GM18868 (cell line): ENCODE data around the gene ITGB8.

Experiments used
- ATAC-seq: cut with Tn5 transposase; IDR thresholded peaks from one replicate; pipeline ENCODE4 v1.9.1; 2021; ENCODE audit warnings: mild to moderate bottlenecking, moderate library complexity; ENCODE audit not compliant: unreplicated experiment

The ITGB8 gene

GRCh38 chr7:20331910-20332813 is 1.5 kb downstream of the ITGB8 start:
- no peak for ATAC-seq

GRCh38 chr7:20338285-20338684 is 7.6 kb downstream of the ITGB8 start:
- ATAC-seq = no peak

- no peak for ATAC-seq
Observed at GRCh38 chr7:20340839-20341238, 10.1 kb downstream of the ITGB8 start.

GRCh38 chr7:20343205-20343604 is 12.5 kb downstream of the ITGB8 start:
- no peak for ATAC-seq

GRCh38 chr7:20343941-20344340 is 13.2 kb downstream of the ITGB8 start:
- ATAC-seq = no peak

- ATAC-seq = no peak
Observed at GRCh38 chr7:20344396-20344795, 13.7 kb downstream of the ITGB8 start.

GRCh38 chr7:20346577-20346976 is 15.9 kb downstream of the ITGB8 start:
- no peak for ATAC-seq

GRCh38 chr7:20347680-20348079 is 17.0 kb downstream of the ITGB8 start:
- no peak for ATAC-seq

- no peak for ATAC-seq
Observed at GRCh38 chr7:20348125-20348807, 17.6 kb downstream of the ITGB8 start.

GRCh38 chr7:20350518-20350951 is 19.8 kb downstream of the ITGB8 start:
- no peak for ATAC-seq

- no peak for ATAC-seq
Observed at GRCh38 chr7:20350996-20351692, 20.4 kb downstream of the ITGB8 start.

GRCh38 chr7:20351901-20352300 is 21.2 kb downstream of the ITGB8 start:
- no peak for ATAC-seq

- ATAC-seq = no peak
Observed at GRCh38 chr7:20352573-20353306, 22.0 kb downstream of the ITGB8 start.

GRCh38 chr7:20354610-20355528 is 24.2 kb downstream of the ITGB8 start:
- no peak for ATAC-seq

GRCh38 chr7:20358106-20358505 is 27.4 kb downstream of the ITGB8 start:
- ATAC-seq = no peak

GRCh38 chr7:20358762-20359282 is 28.1 kb downstream of the ITGB8 start:
- ATAC-seq = no peak

GRCh38 chr7:20359341-20359963 is 28.8 kb downstream of the ITGB8 start:
- no peak for ATAC-seq

- no peak for ATAC-seq
Observed at GRCh38 chr7:20362574-20363253, 32.0 kb downstream of the ITGB8 start.
